ENCODE data around the gene EML1.

The EML1 gene

GRCh38 chr14:99831903-99832685 lies 38.9 kb downstream of the EML1 start:
- Histone ChIP-seq H3K4me1 (ENCODE audit: control insufficient read depth, insufficient read depth, low read length) (no peaks in the 10 kb centered on the region), H3K9ac (ENCODE audit: low read length) (no peak overlapping the region), H3K9me3 (ENCODE audit: control insufficient read depth, low read length) (no peaks in the 10 kb centered on the region), H3K4me3 (ENCODE audit: low read length) (no peak overlapping the region), H3K36me3 (ENCODE audit: control insufficient read depth, insufficient read depth, low read length) (no peaks in the 10 kb centered on the region), H3K27me3 (ENCODE audit: control insufficient read depth, insufficient read depth, low read length) (no peaks in the 10 kb centered on the region)

GRCh38 chr14:99837822-99838221 lies 44.6 kb downstream of the EML1 start:
- no peak overlapping the region for H3K9ac ChIP-seq (ENCODE audit: low read length)
- H3K4me3 ChIP-seq (ENCODE audit: low read length), result no peak overlapping the region
- H3K4me1 ChIP-seq (ENCODE audit: control insufficient read depth, insufficient read depth, low read length), result peaks cover 3% of the 10 kb centered on the region
- H3K9me3 ChIP-seq (ENCODE audit: control insufficient read depth, low read length), result no peaks in the 10 kb centered on the region
- no peaks in the 10 kb centered on the region for H3K27me3 ChIP-seq (ENCODE audit: control insufficient read depth, insufficient read depth, low read length)
- H3K36me3 ChIP-seq (ENCODE audit: control insufficient read depth, insufficient read depth, low read length), result no peaks in the 10 kb centered on the region

- Histone ChIP-seq H3K9ac (ENCODE audit: low read length) (no peak overlapping the region), H3K9me3 (ENCODE audit: control insufficient read depth, low read length) (no peaks in the 10 kb centered on the region), H3K4me3 (ENCODE audit: low read length) (no peak overlapping the region), H3K4me1 (ENCODE audit: control insufficient read depth, insufficient read depth, low read length) (peaks cover 3% of the 10 kb centered on the region), H3K36me3 (ENCODE audit: control insufficient read depth, insufficient read depth, low read length) (no peaks in the 10 kb centered on the region), H3K27me3 (ENCODE audit: control insufficient read depth, insufficient read depth, low read length) (no peaks in the 10 kb centered on the region)
These were observed 45.5 kb downstream of the EML1 start for GRCh38 chr14:99838639-99839134.

- Histone ChIP-seq H3K9me3 (ENCODE audit: control insufficient read depth, low read length) (no peaks in the 10 kb centered on the region), H3K27me3 (ENCODE audit: control insufficient read depth, insufficient read depth, low read length) (no peaks in the 10 kb centered on the region), H3K9ac (ENCODE audit: low read length) (no peak overlapping the region), H3K4me3 (ENCODE audit: low read length) (no peak overlapping the region), H3K36me3 (ENCODE audit: control insufficient read depth, insufficient read depth, low read length) (no peaks in the 10 kb centered on the region), H3K4me1 (ENCODE audit: control insufficient read depth, insufficient read depth, low read length) (peaks cover 3% of the 10 kb centered on the region)
These were observed 46.5 kb downstream of the EML1 start for GRCh38 chr14:99839696-99840095.

GRCh38 chr14:99840265-99840664 lies 47.1 kb downstream of the EML1 start:
- Histone ChIP-seq H3K9ac (ENCODE audit: low read length) (no peak overlapping the region), H3K4me1 (ENCODE audit: control insufficient read depth, insufficient read depth, low read length) (peaks cover 3% of the 10 kb centered on the region), H3K27me3 (ENCODE audit: control insufficient read depth, insufficient read depth, low read length) (no peaks in the 10 kb centered on the region), H3K4me3 (ENCODE audit: low read length) (no peak overlapping the region), H3K36me3 (ENCODE audit: control insufficient read depth, insufficient read depth, low read length) (no peaks in the 10 kb centered on the region), H3K9me3 (ENCODE audit: control insufficient read depth, low read length) (no peaks in the 10 kb centered on the region)

- Histone ChIP-seq H3K9me3 (ENCODE audit: control insufficient read depth, low read length) (no peaks in the 10 kb centered on the region), H3K27me3 (ENCODE audit: control insufficient read depth, insufficient read depth, low read length) (no peaks in the 10 kb centered on the region), H3K4me3 (ENCODE audit: low read length) (no peak overlapping the region), H3K4me1 (ENCODE audit: control insufficient read depth, insufficient read depth, low read length) (peaks cover 3% of the 10 kb centered on the region), H3K9ac (ENCODE audit: low read length) (no peak overlapping the region), H3K36me3 (ENCODE audit: control insufficient read depth, insufficient read depth, low read length) (no peaks in the 10 kb centered on the region)
These were observed 47.6 kb downstream of the EML1 start for GRCh38 chr14:99840774-99841305.

GRCh38 chr14:99841436-99842071 lies 48.3 kb downstream of the EML1 start:
- H3K9ac ChIP-seq (ENCODE audit: low read length), result no peak overlapping the region
- no peak overlapping the region for H3K4me3 ChIP-seq (ENCODE audit: low read length)
- no peaks in the 10 kb centered on the region for H3K36me3 ChIP-seq (ENCODE audit: control insufficient read depth, insufficient read depth, low read length)
- peaks cover 3% of the 10 kb centered on the region for H3K4me1 ChIP-seq (ENCODE audit: control insufficient read depth, insufficient read depth, low read length)
- H3K9me3 ChIP-seq (ENCODE audit: control insufficient read depth, low read length), result no peaks in the 10 kb centered on the region
- H3K27me3 ChIP-seq (ENCODE audit: control insufficient read depth, insufficient read depth, low read length), result no peaks in the 10 kb centered on the region

- Histone ChIP-seq H3K9me3 (ENCODE audit: control insufficient read depth, low read length) (no peaks in the 10 kb centered on the region), H3K36me3 (ENCODE audit: control insufficient read depth, insufficient read depth, low read length) (no peaks in the 10 kb centered on the region), H3K9ac (ENCODE audit: low read length) (no peak overlapping the region), H3K27me3 (ENCODE audit: control insufficient read depth, insufficient read depth, low read length) (no peaks in the 10 kb centered on the region), H3K4me1 (ENCODE audit: control insufficient read depth, insufficient read depth, low read length) (peaks cover 3% of the 10 kb centered on the region), H3K4me3 (ENCODE audit: low read length) (no peak overlapping the region)
These were observed 48.9 kb downstream of the EML1 start for GRCh38 chr14:99842141-99842540.

- H3K27me3 ChIP-seq (ENCODE audit: control insufficient read depth, insufficient read depth, low read length), result no peaks in the 10 kb centered on the region
- H3K36me3 ChIP-seq (ENCODE audit: control insufficient read depth, insufficient read depth, low read length), result no peaks in the 10 kb centered on the region
- no peak overlapping the region for H3K4me3 ChIP-seq (ENCODE audit: low read length)
- H3K4me1 ChIP-seq (ENCODE audit: control insufficient read depth, insufficient read depth, low read length), result no peaks in the 10 kb centered on the region
- no peaks in the 10 kb centered on the region for H3K9me3 ChIP-seq (ENCODE audit: control insufficient read depth, low read length)
- no peak overlapping the region for H3K9ac ChIP-seq (ENCODE audit: low read length)
These were observed 53.6 kb downstream of the EML1 start for GRCh38 chr14:99846808-99847207.

GRCh38 chr14:99850709-99851108 lies 57.5 kb downstream of the EML1 start:
- no peaks in the 10 kb centered on the region for H3K36me3 ChIP-seq (ENCODE audit: control insufficient read depth, insufficient read depth, low read length)
- H3K4me1 ChIP-seq (ENCODE audit: control insufficient read depth, insufficient read depth, low read length), result no peaks in the 10 kb centered on the region
- no peaks in the 10 kb centered on the region for H3K27me3 ChIP-seq (ENCODE audit: control insufficient read depth, insufficient read depth, low read length)
- H3K9ac ChIP-seq (ENCODE audit: low read length), result no peak overlapping the region
- H3K4me3 ChIP-seq (ENCODE audit: low read length), result no peak overlapping the region
- H3K9me3 ChIP-seq (ENCODE audit: control insufficient read depth, low read length), result no peaks in the 10 kb centered on the region

- Histone ChIP-seq H3K9ac (ENCODE audit: low read length) (no peak overlapping the region), H3K36me3 (ENCODE audit: control insufficient read depth, insufficient read depth, low read length) (no peaks in the 10 kb centered on the region), H3K4me3 (ENCODE audit: low read length) (no peak overlapping the region), H3K9me3 (ENCODE audit: control insufficient read depth, low read length) (no peaks in the 10 kb centered on the region), H3K4me1 (ENCODE audit: control insufficient read depth, insufficient read depth, low read length) (no peaks in the 10 kb centered on the region), H3K27me3 (ENCODE audit: control insufficient read depth, insufficient read depth, low read length) (no peaks in the 10 kb centered on the region)
These were observed 59.4 kb downstream of the EML1 start for GRCh38 chr14:99852578-99852977.

GRCh38 chr14:99853206-99853605 lies 60.0 kb downstream of the EML1 start:
- Histone ChIP-seq H3K27me3 (ENCODE audit: control insufficient read depth, insufficient read depth, low read length) (no peaks in the 10 kb centered on the region), H3K36me3 (ENCODE audit: control insufficient read depth, insufficient read depth, low read length) (no peaks in the 10 kb centered on the region), H3K9ac (ENCODE audit: low read length) (no peak overlapping the region), H3K4me1 (ENCODE audit: control insufficient read depth, insufficient read depth, low read length) (no peaks in the 10 kb centered on the region), H3K9me3 (ENCODE audit: control insufficient read depth, low read length) (no peaks in the 10 kb centered on the region), H3K4me3 (ENCODE audit: low read length) (no peak overlapping the region)

Measured in mucosa of stomach (tissue), 1 donor.